Activated naive CD8-positive, alpha-beta T cell treated with anti-CD3 and anti-CD28 coated beads, Interleukin-2, amount 10 ng/mL, durations not matched to agents 7 days and 5 days (primary cell): ENCODE measurements around the gene ITGA11. TPM values are rescaled to one million over a fixed set of nuclear protein-coding genes. Genes with fewer than 3 reads are reported as not detected.
"Not testable (repeated sequence)": the region's sequence is repeated elsewhere in the genome, so short reads cannot be mapped to it uniquely, and the experiment has no call there.

ENCODE experiments used
- ATAC-seq: fragments of 150-1000 bp; cut with Tn5 transposase; one replicate; pipeline ENCODE4 v1.10.0; 2021; ENCODE audit warnings: low read depth, moderate library complexity
- POLR2A ChIA-PET: fragments of 350-600 bp; sonication (Branson Sonifier 250); formaldehyde crosslinking; loops from one replicate; lab custom pipeline; 2021; ENCODE audit warnings: antibody characterized with exemption; lab: Charles Lee
- DNase-seq: peaks from one replicate; pipeline ENCODE4 v3.0.0; 2021
- H3K27ac Mint-ChIP-seq: one replicate; pipeline ENCODE4 v1.8.0; 2022; ENCODE audit warnings: mild to moderate bottlenecking, mixed read lengths
- H3K27me3 Mint-ChIP-seq: one replicate; pipeline ENCODE4 v1.8.0; 2022; ENCODE audit warnings: mild to moderate bottlenecking, moderate library complexity, mixed read lengths
- H3K36me3 Mint-ChIP-seq: one replicate; pipeline ENCODE4 v1.8.0; 2021; ENCODE audit warnings: mild to moderate bottlenecking, mixed read lengths
- H3K4me1 Mint-ChIP-seq: one replicate; pipeline ENCODE4 v1.8.0; 2021; ENCODE audit warnings: mixed read lengths
- H3K4me3 Mint-ChIP-seq: one replicate; pipeline ENCODE4 v1.8.0; 2022; ENCODE audit warnings: mild to moderate bottlenecking, moderate library complexity, mixed read lengths
- H3K9me3 Mint-ChIP-seq: one replicate; pipeline ENCODE4 v1.8.0; 2021; ENCODE audit warnings: mixed read lengths
- total RNA-seq, 2 experiments: library from RNA; stranded (reverse); gene quantifications; one replicate each; pipeline ENCODE4 v1.2.3, GENCODE V29; 2021

ITGA11 gene
- total RNA-seq, 2 experiments from 2014 or later: 0.57 to 0.61 TPM

DNA sequence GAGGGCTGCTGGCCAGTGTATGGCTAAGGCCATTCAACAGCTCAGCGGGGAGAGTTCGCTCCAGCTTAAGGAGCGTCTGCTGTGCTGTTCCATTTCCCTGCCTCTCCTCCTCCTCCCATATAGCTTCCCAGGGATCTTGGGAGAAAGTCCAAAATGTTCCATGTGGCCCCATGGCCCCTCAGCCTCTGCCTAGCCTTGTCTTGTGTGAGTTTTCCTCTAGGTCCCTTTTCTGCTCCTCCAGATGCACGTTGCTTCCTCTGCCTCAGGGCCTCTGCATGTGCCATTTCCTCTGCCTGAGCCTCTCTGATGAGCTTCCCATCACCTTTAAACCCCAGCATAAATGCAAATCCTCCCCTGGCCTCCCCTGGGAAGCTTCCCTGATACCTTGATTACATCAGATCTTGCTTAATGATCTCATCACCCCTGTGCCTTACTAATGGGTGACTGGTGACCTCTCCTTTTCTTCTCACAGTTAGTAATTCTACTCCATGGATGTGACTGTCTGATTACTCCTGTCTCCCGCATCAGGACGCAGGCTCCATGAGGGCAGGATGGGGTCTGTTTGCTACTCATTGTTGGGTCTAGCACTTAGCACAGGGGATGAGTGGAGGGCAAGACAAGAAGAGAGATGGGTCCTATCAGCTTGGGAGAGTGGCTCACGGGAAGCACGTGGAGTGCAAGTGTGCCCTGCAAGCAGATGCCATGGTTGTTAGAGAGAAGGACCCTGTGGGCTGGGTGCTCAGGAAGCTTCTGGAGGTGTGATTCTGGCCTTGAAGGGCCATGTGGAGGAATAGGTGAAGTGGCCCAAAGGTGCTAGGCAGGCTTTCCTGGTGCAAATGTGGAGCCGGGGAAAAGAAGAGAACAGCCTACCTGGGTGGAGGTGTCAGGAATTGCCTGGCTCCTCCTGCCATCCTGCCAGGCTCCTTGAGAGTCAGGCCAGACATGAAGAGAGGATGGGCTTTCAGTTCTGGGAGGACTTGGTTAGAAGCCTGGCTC, 23.8 kb downstream of the ITGA11 start:
- no peak for DNase-seq
- Mint-ChIP-seq H3K27ac (no peak overlapping the region), H3K4me3 (no peak overlapping the region), H3K9me3 (no peaks in the 10 kb centered on the region), H3K4me1 (peaks cover 4% of the 10 kb centered on the region), H3K27me3 (peaks cover 1% of the 10 kb centered on the region), H3K36me3 (no peaks in the 10 kb centered on the region)
- POLR2A ChIA-PET: no interaction called here
- no peak for ATAC-seq

DNA sequence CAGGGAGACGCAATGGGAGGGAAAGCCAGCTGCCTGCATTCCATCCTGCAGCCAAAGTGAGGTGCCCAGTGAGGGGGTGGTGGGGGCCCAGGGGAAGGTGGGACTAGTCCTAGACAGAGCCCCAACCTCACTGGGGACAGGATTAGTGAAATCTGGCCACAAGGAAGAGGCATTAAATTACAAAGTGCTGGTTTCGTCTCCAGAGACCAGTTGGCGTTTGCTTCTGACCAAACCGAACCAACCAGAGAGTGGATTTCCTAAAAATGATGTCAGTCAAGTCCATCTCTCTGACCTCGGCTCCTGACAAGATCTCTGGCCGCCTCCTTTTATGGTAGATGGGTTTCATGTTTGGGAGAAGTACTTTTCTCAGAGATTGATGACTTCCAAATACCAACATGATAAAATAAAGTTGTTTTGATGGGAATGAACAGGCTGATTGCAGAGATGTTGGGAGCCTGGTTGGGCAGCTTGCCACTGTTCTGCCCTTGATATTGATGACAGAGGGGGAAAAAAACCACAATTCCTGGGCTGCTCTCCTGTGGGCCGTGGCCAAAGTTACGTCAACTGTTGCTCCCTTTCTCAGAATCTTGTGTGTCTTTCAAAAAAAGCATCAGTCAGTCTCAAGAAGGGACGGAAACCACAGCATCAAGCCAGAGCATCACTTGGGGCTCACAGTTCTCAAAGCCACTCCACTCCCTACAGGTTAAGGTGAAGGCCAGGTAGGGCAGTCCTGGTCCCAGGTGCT, 24.6 kb downstream of the ITGA11 start:
- H3K27me3 Mint-ChIP-seq: peaks cover 1% of the 10 kb centered on the region
- H3K4me1 Mint-ChIP-seq: peaks cover 4% of the 10 kb centered on the region
- H3K4me3 Mint-ChIP-seq: no peak overlapping the region
- no peak overlapping the region for H3K27ac Mint-ChIP-seq
- POLR2A ChIA-PET: no interaction called here
- DNase-seq (no peak), ATAC-seq (no peak)
- no peaks in the 10 kb centered on the region for H3K36me3 Mint-ChIP-seq
- H3K9me3 Mint-ChIP-seq: no peaks in the 10 kb centered on the region

DNA sequence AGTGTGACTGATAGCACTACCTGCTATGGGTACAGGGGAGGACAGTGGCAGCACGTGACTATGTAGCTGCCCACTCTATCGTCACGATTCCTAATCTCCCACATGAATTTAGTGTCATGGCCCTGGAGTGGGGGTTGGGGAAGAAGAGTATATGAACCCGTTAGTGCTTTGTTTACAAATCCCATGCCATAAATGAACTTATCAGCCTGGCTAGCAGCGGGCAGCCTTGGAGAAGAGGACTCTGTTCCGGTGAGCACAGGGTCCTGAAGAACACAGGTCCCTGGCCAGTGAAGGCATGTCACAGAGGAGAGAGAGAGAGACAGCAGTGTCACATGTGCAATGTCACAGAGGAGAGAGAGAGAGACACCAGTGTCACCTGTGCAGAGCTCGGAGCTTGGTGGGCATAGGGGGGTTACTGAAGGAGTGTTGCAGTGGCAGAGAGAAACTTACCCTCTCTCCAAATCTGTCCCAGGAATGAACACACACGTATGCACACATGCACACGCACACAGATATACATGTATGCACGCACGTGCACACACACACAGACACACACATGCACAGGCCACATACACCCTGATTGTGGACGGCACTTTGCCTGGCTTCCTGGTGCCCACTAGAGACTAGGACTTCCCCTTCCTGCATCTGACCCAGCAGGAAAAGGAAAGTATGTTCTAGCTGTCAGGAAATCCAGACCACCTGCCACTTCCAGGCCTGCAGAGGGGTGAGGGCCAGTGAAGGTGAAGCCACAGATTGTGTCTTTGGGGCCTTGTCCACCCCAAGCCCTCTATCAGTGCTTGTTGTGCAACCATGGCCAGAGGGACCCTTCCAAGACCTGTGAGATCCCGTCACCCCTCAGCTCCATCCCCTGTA, 26.3 kb downstream of the ITGA11 start:
- POLR2A ChIA-PET: no interaction called here
- H3K4me3 Mint-ChIP-seq: no peak overlapping the region
- H3K27me3 Mint-ChIP-seq: peaks cover 1% of the 10 kb centered on the region
- no peak overlapping the region for H3K27ac Mint-ChIP-seq
- no peak for ATAC-seq
- no peaks in the 10 kb centered on the region for H3K9me3 Mint-ChIP-seq
- H3K36me3 Mint-ChIP-seq: no peaks in the 10 kb centered on the region
- DNase-seq: no peak
- peaks cover 4% of the 10 kb centered on the region for H3K4me1 Mint-ChIP-seq

DNA sequence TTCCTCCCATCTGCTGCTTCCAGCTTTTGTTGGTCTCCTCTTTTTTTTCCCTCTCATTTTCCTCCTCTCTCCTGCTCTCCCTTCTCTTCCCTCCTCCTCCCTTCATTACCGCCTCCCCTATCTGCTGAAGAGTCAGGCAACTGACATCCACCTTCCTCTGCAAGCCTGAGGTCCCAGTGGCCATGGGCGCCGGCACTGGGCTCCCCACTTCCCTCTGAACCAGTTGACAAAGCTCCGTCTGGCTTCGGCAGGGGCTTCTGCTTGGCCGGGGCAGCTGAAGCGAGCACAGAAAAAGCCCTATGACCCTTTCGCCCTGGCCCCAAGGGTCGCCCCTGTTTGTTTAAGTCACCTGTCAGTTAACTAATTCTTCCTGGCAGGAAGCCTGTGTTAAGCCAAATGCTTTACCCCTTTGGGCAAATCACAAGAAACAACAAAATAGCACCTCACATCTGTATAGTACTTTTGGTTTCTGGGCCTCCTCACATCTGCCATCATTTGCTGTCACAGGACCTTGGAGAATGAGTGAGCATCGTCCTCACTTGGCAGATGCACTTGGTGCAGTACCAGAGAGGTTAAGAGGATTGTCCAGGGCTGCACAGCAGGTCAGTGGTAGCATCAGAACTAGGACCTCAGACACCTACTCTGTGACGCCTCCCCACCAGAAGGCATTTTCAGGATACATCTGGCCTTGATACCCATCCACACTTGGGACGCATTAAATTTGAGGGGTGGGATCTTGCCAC, 27.7 kb downstream of the ITGA11 start:
- H3K4me1 Mint-ChIP-seq: peaks cover 4% of the 10 kb centered on the region
- H3K9me3 Mint-ChIP-seq: no peaks in the 10 kb centered on the region
- H3K27ac Mint-ChIP-seq: no peak overlapping the region
- H3K36me3 Mint-ChIP-seq: no peaks in the 10 kb centered on the region
- DNase-seq (no peak), ATAC-seq (no peak)
- POLR2A ChIA-PET: no interaction called here
- H3K4me3 Mint-ChIP-seq: no peak overlapping the region
- H3K27me3 Mint-ChIP-seq: peaks cover under 1% of the 10 kb centered on the region

DNA sequence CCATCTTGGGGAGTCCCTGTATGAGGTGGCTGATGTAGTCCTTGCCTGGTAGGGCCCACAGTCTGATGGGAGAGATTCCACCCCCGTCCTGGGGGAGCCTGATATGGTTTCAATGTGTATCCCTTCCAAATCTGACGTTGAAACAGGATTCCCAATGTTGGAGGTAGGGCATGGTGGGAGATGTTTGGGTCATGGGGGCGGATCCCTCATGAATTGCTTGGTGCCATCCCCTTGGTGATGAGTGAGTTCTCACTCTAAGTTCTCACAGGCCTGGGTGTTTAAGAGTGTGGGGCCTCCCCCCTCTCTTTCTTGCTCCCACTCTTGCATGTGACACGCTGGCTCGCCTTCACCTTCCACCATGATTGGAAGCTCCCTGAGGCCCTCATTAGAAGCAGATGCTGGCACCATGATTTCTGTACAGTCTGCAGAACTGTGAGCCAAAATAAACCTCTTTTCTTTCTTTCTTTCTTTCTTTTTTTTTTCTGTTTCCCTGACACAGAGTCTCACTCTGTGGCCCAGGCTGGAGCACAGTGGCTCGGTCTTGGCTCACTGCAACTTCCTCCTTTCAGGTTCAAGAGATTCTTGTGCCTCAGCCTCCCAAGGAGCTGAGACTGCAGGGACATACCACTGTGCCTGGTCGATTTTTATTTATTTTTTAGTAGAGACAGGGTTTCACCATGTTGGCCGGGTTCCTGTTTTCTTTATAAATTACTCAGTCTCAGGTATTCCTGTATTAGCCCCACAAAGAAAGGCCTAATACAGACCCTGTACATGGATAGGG, 28.6 kb downstream of the ITGA11 start:
- Mint-ChIP-seq H3K4me3 (no peak overlapping the region), H3K27ac (no peak overlapping the region), H3K36me3 (no peaks in the 10 kb centered on the region), H3K4me1 (peaks cover 4% of the 10 kb centered on the region), H3K9me3 (peaks cover 1% of the 10 kb centered on the region), H3K27me3 (peaks cover 2% of the 10 kb centered on the region)
- POLR2A ChIA-PET: no interaction called here
- DNase-seq: no peak
- no peak for ATAC-seq

DNA sequence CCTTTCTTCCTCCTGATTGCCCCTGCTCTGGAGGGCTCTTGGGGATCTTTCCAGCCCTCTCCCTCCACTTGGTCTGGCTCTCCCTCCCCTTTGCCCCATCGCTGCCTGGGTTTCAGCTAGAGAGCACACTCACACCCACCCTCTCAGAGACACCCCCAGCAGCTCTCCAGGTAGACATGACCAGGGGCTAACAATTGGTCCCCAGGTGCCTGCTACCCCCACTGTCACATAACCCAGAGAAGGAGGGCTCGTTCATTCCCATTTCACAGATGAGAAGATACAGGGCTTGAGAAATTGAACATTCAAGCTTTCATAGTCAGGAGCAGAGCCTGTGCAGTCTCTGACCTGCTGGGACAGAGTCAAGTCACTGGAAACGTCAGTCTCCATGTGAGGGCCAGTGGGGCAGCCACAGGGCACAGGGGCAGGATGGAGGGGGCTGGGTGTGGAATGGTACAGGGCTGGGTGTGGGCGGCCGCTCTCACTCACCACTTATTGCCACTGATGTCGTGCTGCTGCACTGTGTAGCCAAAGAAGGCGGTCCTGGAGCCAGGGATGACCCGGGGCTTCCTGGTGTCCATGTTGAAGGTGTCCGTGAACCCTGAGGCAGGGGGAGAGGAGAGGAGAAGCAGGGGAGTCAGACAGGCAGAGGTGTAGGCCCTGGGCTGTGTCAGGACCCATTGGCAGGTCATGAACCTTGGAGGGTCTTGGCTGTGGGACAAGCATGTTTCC, 29.4 kb downstream of the ITGA11 start:
- Mint-ChIP-seq H3K4me1 (no peaks in the 10 kb centered on the region), H3K4me3 (no peak overlapping the region), H3K36me3 (no peaks in the 10 kb centered on the region), H3K27ac (peak overlapping the region; percentile 21), H3K9me3 (peaks cover 1% of the 10 kb centered on the region), H3K27me3 (peaks cover 2% of the 10 kb centered on the region)
- DNase-seq (no peak), ATAC-seq (no peak)
- POLR2A ChIA-PET: no interaction called here

DNA sequence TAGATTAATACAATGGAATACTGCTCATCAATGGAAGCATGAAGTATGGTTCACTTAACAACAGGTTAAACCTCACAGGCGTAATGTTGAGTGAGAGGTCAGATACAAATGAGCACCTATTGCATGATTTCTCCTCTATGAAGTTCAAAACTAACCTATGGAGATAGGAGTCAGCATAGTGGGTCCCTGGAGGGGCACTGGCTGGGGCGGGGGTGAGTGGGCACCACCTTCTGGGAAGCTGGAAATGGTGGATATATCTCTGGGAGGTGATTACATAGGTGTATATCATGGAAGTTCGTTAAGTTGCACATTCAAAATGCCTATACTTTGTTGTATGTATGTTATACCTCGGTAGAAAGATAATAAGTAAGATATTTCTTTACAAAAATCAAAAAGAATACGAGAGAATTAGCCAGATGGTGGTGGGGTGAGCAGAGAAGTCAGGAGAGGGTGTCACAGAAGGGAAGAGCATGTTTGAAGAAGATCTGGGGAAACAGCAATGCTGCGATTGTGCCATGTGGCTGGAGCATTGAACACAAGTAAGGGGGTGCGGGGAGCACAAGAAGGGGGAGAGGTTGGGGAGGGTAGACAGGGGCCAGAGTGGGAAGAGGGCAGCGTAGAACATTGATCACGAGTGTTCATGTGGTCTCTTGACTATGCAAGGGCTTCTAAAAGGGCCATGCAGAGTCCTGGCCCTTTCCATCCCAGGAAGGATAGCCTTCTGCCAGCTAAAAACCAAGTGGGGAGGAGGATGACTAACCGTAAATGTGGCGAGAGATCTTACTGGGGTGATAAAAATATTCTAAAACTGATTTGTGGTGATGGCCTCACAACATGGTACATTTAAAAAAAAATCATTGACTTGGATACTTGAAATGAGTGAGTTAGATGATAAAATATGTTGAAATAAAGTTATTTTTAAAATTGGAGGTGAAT, 30.2 kb downstream of the ITGA11 start:
- H3K9me3 Mint-ChIP-seq: peaks cover 1% of the 10 kb centered on the region
- no peak overlapping the region for H3K4me3 Mint-ChIP-seq
- no peaks in the 10 kb centered on the region for H3K36me3 Mint-ChIP-seq
- DNase-seq: no peak
- no peak for ATAC-seq
- POLR2A ChIA-PET: no interaction called here
- H3K27ac Mint-ChIP-seq: no peak overlapping the region
- H3K27me3 Mint-ChIP-seq: peaks cover 2% of the 10 kb centered on the region
- no peaks in the 10 kb centered on the region for H3K4me1 Mint-ChIP-seq

DNA sequence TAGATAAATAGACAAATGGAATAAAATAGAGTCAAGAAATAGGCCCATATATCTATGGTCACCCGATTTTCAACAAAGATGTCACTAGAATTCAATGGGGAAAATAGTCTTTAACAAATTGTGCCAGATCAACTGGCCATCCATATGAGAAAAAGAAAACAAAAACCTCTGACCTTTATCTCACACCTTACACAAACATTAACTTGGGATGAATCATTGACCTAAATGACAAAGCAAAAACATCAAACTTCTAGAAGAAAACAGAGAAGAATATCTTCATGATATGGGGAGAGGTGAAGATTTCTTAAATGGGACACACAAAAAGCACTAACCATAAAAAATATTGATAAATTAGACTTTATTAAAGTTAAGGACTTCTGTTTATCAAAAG, 31.9 kb downstream of the ITGA11 start:
- no peak overlapping the region for H3K27ac Mint-ChIP-seq
- H3K9me3 Mint-ChIP-seq: peaks cover 1% of the 10 kb centered on the region
- H3K4me1 Mint-ChIP-seq: no peaks in the 10 kb centered on the region
- no peak overlapping the region for H3K4me3 Mint-ChIP-seq
- H3K27me3 Mint-ChIP-seq: peaks cover 3% of the 10 kb centered on the region
- POLR2A ChIA-PET: interaction anchor here (1.5 kb wide), 1 partner anchor 122 kb away, joined by 3 read pairs; no protein-coding TSS in a partner anchor
- DNase-seq (no peak), ATAC-seq (no peak)
- H3K36me3 Mint-ChIP-seq: no peaks in the 10 kb centered on the region

DNA sequence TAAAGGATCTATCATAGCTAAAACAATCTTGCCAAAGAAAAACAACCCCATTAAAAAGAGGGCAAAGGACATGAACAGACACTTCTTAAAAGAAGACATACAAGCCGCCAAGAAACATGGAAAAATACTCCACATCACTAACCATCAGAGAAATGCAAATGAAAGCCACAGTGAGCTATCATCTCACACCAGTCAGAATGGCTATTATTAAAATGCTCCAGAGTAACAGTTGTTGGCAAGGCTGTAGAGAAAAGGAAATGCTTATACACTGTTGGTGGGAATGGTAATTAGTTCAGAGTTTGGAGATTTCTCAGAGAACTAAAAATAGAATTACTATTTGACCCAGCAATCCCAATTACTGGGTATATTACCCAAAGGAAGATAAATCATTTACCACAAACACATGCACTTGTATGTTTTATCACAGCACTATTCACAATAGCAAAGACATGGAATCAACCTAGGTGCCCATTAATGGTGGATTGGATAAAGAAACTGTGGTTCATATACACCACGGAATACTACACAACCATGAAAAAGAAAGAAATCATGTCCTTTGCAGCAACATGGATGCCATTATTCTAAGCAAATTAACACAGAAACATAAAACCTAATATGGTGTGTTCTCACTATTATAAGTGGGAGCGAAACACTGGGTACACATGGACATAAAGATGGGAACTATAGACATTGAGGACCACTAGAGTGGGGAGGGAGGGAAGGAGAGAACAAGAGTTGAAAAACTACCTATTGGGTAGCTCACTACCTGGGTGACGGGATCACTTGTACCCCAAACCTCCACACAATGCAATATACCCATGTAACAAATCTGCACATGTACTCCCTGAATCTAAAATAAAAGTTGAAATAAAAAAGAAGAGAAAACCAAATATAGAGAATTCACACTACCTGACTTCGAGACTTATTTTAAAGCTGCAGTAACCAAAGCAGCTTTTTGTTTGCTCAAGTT, 32.6 kb downstream of the ITGA11 start:
- POLR2A ChIA-PET: interaction anchor here (1.5 kb wide), 1 partner anchor 121 kb away, joined by 3 read pairs; no protein-coding TSS in a partner anchor
- DNase-seq (no peak), ATAC-seq (no peak)
- Mint-ChIP-seq H3K4me3 (no peak overlapping the region), H3K27me3 (peaks cover 10% of the 10 kb centered on the region), H3K9me3 (peaks cover 1% of the 10 kb centered on the region), H3K4me1 (no peaks in the 10 kb centered on the region), H3K27ac (no peak overlapping the region), H3K36me3 (no peaks in the 10 kb centered on the region)

DNA sequence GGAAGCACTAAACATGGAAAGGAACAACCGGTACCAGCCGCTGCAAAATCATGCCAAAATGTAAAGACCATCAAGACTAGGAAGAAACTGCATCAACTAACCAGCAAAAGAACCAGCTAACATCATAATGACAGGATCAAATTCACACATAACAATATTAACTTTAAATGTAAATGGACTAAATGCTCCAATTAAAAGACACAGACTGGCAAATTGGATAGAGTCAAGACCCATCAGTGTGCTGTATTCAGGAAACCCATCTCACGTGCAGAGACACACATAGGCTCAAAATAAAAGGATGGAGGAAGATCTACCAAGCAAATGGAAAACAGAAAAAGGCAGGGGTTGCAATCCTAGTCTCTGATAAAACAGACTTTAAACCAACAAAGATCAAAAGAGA, 34.0 kb downstream of the ITGA11 start:
- H3K9me3 Mint-ChIP-seq, H3K27ac Mint-ChIP-seq, H3K4me3 Mint-ChIP-seq, DNase-seq, POLR2A ChIA-PET, ATAC-seq, H3K36me3 Mint-ChIP-seq, H3K4me1 Mint-ChIP-seq: not testable (repeated sequence)
- peaks cover 21% of the 10 kb centered on the region for H3K27me3 Mint-ChIP-seq
